Stimulated activated CD8-positive, alpha-beta memory T cell treated with anti-CD3 and anti-CD28 coated beads, Interleukin-4, amount 100 ng/mL, for 4 hours (primary cell): ENCODE measurements around the gene FOXI3.

Experiments used
- DNase-seq, 2 donors: peaks; one replicate each; pipeline ENCODE4 v3.0.0-alpha.2; 2020; ENCODE audit warnings: low read depth in 2 of 2, low spot score in 1 of 2

The FOXI3 gene

DNA sequence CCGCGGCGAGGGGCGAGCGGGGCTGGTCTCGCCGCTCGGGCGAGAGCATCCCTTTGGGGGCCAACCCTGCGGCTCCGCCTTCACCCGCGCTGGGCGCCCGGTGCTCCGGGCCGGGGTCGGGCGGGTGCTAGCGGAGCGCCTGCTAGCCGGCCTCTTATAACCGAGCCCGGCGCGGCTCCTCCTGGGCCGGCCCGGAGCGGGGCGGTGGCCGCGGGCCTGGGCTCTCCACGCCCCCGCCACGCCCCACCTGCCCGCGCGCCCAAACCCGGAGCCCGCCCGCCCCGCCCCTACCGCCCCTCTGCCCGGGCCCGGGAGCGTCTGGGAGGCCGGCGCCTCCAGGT, at the start of gene FOXI3:
TSS of gene FOXI3 (minus strand) at position 129 of the 341 bp plus-strand sequence. CDS start 158 bp downstream, outside the sequence.
- DNase-seq: no peak

DNA sequence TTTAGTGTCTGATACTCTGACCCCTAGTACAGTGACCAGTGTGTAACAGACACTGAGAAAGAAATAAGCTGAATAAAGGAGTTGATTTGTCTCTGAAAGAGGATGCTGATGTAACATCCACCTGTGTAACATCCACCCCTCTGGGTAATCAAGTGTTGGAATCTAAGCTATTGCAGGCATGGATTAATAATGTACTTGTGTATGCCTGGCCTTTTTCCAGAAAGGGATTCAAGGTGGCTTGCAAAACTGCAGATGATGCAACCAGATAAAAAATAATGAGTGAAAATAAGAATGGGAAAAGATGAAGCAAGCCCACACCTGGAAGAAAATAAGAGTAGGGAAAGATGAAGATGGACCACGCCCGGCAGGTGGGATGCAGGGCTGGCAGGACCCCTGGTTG, 48.2 kb upstream of the FOXI3 start:
- DNase-seq: no peak

DNA sequence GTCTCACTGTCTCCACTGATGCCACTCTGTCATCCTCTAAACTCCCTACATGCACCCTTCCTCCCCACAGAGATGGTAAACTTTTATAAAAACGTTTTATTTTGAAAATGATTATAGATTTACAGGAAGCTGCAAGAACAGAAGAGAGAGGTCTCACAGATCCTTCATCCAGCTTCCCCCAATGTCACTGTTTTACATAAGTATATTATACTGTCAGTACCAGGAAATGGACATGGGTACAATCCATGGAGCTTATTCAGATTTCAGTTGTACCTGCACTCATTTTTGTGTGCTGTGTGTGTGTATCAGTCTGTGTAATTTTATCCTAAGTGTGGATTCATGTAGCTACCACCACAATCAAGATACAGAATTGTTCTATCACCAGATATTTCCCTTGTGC, 46.7 kb upstream of the FOXI3 start:
- DNase-seq: no peak

DNA sequence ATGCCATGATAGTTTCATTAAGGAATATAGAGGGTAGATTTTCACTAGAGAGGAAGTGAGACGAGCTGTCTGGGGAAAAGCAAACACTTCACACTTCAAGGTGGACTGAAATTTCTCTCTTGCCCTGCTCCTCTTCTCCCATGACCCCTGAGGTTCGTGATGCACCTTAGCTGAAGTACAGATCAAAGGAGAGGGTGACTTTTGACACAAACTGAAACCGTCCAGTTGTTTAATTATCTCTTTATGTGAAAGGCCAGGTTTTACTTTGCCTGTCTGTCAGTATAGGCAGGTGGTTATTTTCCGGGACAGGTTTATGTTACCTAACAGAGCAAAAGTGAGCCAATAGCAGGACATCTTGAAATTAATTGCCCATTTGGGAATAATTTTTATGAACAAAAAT, 41.0 kb upstream of the FOXI3 start:
- DNase-seq: no peak

DNA sequence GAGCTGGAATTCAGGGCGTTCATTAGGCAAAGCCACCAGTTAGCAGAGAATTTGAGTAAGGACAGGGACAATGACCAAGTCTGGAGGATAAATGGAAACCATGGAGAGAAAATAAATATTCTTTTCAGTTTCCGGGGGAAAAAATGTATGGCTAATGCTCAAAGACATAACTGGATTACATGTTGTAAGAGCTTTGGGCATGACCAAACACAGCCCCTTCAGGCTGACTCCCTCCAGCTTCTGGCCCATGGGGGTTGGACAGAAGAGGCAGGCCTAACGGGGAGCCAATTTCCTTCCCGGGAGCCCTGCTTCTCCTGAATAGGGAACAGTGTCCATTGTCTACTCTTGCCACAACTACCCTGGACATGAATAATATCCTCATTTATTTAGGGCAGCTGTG, 39.5 kb upstream of the FOXI3 start:
- no peak for DNase-seq

DNA sequence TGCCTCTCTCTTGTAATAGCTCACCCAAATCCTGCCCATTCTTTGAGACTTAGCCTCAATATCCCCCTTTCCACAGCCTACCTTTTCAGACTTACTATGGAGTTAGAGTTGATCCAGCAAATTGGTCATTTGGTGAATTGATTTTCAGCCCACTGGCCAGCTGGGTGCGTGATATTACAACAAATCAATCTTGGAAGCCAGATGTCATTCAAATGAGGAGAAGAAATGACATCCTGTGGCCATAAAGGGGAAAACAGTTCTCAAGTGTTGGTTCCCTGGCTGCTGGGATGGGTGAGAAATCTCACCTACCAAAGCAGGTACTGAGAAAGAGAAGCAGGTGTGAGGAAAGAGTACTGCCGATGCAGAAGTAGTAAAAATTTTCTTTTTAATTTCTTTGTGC, 36.7 kb upstream of the FOXI3 start:
- DNase-seq: no peak

DNA sequence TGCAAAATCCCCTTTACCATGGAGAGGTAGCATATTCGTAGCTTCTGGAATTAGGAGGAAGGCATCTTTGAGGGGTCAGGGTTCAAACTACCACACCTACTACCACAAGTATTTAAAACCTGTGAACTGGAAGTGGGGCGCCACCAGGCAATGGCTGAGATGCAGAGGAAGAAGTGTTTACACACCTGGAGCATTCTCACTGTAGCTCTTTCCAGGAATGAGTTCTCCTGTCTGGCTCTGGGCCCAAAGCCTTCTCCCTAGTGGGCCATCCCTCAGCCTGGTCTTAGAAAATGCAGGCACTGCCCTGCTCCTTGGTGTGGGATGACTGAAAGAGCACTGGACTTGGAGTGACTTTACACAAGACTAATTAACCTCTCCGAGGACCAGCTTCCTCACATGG, 30.7 kb upstream of the FOXI3 start:
- no peak for DNase-seq

DNA sequence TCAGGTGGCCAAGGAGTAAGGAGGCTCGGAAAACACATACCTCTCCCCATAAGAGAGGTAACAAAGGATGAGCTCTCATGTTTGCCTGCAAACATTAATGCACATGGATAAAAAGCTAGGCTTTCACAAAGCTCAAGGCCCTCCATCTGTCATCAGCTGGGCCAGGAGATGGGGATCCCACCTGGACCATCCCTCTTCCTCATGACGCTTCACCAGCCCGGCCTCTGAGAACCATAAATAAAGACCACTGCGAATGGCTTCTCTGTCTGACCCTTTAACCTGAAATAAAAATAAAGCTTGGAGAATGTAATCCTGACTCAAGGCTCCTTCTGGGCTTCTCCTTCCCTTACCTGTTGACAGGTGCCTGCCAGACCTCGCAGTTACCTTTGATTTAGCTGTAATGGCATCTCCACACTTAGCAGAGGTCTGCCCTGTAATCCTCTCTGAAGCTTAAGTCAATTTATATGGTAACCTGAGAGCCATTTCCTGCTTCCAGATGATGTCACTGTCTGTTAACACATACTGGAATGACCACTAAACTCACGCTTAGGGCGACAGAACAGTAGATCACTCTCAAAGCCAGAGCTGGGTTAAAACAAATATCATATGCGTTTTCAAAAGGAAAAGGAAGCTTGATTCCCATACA, 29.3 kb upstream of the FOXI3 start:
- DNase-seq: no peak

DNA sequence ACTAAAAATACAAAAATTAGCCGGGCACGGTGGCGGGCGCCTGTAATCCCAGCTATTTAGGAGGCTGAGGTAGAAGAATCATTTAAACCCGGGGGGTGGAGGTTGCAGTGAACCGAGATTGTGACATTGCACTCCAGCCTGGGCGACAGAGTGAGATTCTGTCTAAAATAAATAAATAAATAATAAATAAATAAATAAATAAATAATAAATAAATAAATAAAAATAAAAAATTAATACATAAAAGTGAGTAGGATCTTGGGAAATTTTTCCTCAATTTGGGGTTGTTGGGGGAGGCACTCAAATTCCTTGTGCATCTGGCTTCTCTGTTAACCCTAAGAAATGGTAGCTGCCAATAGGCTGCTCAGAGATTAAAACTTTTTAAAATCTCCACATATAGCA, 20.3 kb upstream of the FOXI3 start:
- no peak for DNase-seq

DNA sequence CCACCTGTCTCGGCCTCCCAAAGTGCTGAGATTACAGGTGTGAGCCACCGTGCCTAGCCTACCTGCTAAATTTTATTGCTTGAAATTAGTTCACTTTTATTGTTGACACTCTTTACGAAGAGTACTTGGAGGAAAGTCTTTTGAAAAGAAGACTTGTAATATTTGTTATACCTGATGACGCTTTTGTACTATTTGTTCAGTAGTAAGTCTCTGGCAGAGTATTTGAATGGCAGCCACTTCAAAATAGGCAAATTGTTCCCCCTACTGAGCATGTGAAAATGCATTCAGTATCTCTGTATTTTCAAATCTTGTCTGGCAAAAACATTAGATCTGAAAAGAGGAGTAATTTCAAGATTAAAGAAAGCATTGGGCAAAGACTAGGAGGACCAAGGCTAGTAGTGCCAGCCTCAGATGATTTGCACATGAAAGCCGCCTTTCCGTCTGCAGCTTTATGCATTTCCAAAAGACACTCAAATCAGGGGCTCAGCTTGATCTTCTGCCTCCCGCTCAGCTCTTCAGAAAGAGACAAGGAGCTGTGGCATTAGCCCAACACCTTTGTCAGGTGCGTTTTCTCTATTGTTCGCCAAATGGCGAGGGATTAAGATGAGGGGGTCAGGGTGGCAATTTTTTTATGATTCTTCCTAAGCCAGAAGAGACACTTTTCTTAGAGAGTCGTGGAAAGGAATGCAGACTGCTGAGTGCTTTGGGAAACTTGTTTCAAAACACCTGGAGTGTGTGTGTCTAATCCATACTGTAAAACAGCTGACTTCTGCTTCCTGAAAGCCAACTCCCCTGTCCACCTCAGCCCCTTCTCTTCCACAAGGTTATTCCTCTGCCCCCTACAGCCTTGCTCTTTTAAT, 18.8 kb upstream of the FOXI3 start:
- DNase-seq: no peak

DNA sequence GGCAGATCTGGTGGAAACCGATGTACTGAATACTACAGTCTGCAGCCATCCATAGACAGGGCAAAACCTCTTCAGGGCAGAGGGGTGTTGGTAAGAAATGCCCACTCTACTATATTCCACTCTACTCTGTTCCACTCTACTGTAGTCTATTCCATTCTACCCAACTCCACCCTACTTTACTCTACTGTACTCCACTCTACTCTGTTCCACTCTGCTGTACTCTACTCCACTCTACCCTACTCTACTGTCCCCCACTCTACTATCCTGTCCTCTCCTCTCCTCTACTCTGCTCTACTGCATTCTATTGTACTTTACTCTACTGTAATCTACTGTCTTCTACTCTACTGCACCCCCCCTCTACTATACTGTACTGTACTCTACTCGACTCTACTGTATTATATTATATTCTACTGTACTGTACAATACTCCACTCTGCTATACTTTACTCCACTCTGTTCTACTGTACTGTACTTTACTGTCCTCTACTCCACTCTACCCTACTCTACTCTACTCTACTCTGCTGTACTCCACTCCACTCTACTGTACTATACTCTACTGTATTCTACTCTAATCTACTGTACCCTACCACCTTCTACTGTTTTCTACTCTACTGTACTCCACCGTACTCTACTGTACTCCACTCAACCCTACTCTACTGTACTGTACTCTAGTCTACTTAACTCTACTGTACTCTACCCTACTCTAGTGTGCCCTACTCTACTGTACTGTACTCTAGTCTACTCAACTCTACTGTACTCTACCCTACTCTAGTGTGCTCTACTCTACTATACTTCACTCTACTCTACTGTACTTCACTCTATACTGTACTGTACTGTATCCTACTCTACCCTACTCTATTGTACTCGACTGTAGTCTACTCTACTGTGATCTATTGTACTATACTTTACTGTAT, 17.0 kb upstream of the FOXI3 start:
- DNase-seq: no peak

DNA sequence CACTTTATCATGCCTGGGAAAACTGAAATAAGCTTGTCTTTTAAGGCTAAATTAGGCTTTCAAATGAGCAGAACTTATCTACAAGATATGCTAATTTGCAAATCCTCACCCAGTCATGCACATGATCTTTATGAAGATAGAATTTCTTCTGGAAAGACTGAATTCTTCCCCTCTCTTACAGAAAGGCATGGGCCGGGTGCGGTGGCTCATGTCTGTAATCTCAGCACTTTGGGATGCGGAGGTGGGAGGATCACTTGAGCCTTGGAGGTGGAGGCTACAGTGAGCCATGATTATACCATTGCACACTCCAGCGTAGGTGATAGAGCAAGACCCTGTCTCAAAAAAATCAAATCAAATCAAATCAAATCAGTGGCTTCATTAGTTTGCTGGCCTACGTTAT, 11.7 kb upstream of the FOXI3 start:
- DNase-seq: no peak

DNA sequence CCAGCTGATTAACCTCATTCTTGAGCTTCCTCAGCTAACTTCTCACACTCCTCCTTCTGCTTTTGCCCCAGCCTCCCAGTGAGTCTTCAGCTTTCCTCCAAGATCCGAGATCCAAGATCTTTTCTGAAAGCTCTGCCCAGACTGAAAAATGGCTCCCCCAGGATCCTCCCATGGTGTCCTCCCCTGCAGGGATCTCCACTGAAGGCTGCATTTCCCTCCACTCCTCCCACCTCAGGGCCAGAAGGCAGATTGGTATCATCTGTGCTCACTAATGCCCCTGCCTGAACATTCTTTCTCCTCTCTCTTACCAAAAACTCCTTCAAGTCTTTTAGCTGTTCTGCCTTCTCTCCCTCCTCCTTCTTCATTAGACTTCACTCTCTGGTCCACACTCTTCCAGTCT, 6.1 kb upstream of the FOXI3 start:
- no peak for DNase-seq

DNA sequence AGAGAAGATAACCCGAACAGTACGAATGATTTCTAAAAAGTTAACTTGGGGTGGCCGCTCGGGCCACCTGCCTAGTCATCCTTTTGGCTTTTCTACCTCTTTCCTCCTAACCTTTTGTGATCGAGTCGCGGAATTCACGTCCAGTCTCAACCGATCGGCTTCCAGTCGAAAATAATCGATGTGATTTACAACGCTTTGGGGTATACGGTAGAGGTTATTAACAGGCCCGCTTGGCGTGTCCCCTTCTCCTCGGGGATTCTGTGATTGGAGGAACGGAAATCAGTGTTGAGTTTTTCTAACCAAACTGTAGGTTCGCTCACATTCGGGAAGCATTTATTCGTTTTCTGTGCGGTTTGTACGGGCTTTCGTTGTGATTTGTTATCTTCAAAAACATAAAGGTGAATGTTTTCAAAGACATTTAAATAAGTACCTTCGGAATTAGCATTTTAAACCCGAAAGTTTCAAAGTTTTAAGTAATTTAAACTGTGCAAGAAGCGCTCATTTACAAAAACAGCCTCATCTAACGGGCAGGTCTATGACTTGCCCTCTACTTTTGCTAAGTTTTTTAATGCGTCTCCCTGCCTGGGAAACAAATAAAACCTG, 588 bp upstream of the FOXI3 start:
- no peak for DNase-seq

DNA sequence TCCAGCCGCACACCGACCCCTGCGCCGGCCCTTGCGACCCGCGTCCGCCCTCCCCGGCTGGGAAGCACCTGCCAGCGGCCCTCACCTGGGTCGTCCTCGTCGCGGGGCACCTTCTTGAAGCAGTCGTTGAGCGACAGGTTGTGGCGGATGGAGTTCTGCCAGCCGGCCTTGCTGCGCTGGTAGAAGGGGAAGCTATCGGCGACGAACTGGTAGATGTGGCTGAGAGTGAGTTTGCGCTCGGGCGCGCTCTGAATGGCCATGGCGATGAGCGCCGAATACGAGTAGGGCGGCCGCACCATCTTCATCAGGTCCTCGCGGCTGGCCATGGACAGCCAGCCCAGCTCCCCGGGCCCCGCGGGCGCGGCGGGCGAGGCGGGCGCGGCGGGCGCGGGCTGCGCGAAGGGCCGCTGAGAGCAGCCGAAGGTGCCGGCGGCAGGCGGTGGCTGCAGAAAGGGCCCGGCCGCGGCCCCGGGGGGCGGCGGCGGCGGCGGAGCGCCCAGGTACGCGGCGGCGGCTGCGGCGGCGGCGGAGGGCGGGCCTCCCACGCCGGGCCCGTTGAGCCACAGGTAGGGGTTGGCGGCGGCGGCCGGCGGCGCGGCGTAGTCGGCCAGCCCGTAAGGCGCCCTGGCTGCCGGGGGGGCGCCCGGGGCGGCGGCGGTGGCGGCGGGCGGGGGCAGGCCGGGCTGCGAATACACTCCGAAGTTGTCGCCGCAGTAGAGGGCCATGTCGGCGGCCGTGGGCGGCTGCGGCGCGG, 505 bp downstream of the FOXI3 start:
- DNase-seq: no peak

DNA sequence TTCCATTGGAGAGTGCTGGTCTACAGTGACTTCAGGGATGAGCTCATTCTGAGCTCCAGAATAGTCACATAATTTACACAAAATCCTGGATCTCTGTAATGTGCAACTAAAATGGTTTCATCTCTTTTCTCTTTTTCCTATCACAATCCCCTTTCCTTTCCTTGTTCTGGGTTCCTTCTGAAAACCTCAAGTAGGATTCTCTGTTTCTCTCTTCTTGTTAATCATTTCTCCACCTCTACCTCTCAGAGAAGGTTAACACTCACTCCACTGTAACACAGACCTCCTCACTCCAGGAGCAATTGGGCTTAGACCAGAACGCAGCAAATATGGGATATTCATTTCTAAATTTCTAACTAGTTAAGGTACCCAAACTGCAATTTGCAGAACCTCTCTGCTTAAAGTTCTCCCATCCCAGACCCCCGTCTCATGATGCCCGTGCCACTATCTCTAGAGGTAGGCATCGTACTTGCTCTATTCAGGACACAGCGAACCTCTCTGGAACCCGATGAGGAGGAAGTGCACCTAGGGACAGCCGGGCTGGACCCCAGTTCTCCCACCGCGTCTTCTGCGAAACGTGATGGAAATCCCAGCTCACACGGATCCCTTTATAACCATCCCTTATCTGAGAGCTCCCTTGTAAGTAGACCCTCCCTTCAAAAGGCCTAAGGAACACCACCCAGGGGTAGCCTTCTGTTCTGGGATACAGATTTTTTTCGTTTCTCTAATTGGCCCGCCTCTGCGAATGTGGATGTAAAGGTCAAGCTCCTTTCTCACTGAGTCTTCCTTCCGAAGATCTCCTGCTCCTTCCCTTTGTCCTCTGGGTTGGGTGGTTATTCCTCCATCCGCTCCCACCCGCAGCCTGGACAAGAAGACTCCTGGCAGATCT, 1.3 kb downstream of the FOXI3 start:
- DNase-seq: no peak

DNA sequence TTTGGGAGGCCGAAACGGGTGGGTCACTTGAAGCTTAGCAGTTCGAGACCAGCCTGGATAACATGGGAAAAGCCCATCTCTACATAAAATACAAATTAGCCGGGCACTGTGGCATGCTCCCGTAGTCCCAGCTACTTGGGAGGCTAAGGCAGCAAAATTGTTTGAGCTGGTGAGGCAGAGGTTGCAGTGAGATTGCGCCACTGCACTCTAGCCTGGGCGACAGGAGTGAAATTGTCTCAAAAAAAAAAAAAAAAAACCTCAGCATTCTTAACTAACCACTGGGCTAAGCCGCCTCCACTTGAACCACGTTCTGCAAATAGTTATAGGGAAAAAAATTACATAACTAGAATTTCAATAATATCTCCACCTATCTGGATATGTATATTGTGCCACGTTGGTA, 2.3 kb downstream of the FOXI3 start:
- DNase-seq: no peak

DNA sequence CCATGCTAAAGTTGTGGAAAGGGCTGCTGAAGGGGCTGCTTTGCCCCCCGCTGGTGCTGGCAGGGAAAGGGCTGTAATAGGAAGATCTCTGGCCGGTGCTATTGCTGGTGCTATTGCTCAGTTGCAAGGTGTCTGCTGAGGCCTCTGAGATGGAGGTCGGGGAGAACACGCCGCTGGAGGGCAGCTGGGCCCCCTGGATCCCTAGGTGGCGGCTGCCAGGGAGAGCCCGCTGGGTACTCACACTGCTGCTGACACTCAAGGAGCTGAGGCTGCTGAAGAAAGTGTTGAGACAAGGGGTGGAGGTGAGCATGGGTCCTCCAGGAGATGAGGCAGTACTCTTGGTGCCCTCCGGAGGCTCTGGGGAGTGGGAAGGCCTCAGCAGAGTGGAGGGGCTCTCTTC, 4.2 kb downstream of the FOXI3 start:
- no peak for DNase-seq

DNA sequence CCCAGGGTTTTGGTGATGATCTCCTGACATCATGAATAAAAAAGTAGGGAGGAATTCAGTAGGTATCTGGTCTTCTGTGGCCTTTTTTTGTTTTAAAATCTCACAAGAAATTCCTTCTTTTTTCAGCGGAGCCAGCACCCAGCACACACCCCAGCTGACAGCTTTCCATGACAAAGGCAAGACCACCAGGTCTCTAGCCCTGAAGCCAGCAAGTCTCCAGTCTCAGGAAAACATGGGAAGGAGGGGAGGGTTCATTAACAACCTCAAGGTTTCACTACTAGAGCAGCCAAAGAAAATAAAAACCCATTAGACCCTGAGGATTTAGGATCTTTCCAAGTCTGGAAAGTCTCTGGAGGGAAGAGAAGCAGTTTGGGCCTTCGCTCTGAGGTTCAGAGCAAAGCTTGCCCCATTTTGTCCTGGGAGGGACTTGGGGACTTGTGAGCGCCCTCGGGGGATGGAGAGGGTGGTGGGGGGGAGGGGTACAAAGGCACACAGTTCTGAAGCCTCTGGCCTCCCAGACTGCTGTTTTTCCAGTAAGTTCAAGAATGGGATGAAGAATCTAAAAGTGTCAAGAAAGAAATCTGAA, 9.0 kb downstream of the FOXI3 start:
- DNase-seq: no peak
